Natural killer cell treated with Interleukin-12 subunit alpha and Interleukin-12 subunit beta and Interleukin-15 and Interleukin-18, amount 100 ng/mL, for 72 hours (primary cell): ENCODE data around the gene SDHB. TPM values are rescaled to one million over a fixed set of nuclear protein-coding genes. Genes with fewer than 3 reads are reported as not detected.

Source experiments
- ATAC-seq, 2 donors: fragments of 150-1000 bp; cut with Tn5 transposase in 1 of 2; sonication (Bioruptor Pico), chemical (Tn5 transposase) in 1 of 2; 2 replicates each; pipeline ENCODE4 v1.10.0; 2021
- DNase-seq: peaks from one replicate; pipeline ENCODE4 v3.0.0; 2022; ENCODE audit warnings: low spot score
- H3K27ac Mint-ChIP-seq, 2 donors: 1 replicate in 1 of 2; 2 replicates in 1 of 2; pipeline ENCODE4 v1.8.0; 2022; ENCODE audit warnings: mixed read lengths in 2 of 2, mild to moderate bottlenecking in 1 of 2, moderate library complexity in 1 of 2
- H3K27me3 Mint-ChIP-seq, 2 donors: 1 replicate in 1 of 2; 2 replicates in 1 of 2; pipeline ENCODE4 v1.8.0; 2022; ENCODE audit warnings: mixed read lengths in 2 of 2
- H3K36me3 Mint-ChIP-seq: one replicate; pipeline ENCODE4 v1.8.0; 2022; ENCODE audit warnings: mixed read lengths
- H3K4me1 Mint-ChIP-seq, 2 donors: 1 replicate in 1 of 2; 2 replicates in 1 of 2; pipeline ENCODE4 v1.8.0; 2022; ENCODE audit warnings: low read depth in 2 of 2, mixed read lengths in 2 of 2, mild to moderate bottlenecking in 1 of 2
- H3K4me3 Mint-ChIP-seq: one replicate; pipeline ENCODE4 v1.8.0; 2022; ENCODE audit warnings: mixed read lengths
- H3K9me3 Mint-ChIP-seq: 2 replicates; pipeline ENCODE4 v1.8.0; 2022; ENCODE audit warnings: mixed read lengths
- total RNA-seq, 2 donors: library from RNA; stranded (reverse); gene quantifications; one replicate each; pipeline ENCODE4 v1.2.3, GENCODE V29; 2022

Gene SDHB
- total RNA-seq = 100 to 1,000 TPM in 1 of 2 donors, 10 to 100 TPM in 1; 92.1 to 106 TPM

- Mint-ChIP-seq H3K27me3 (peaks cover 6 to 8% of the 10 kb centered on the region in 2 donors), H3K4me1 (peaks cover 20 to 27% of the 10 kb centered on the region in 2 donors), H3K36me3 (peaks cover 6% of the 10 kb centered on the region), H3K27ac (peak within 1 kb of the TSS; percentile 89 to 96), H3K9me3 (no peaks in the 10 kb centered on the region), H3K4me3 (peak within 1 kb of the TSS; percentile 99)
- ATAC-seq (peak; percentile 100), DNase-seq (peak; percentile 99)
These were observed at the start of gene SDHB for GRCh38 chr1:17053685-17054410. Gene SDHB, minus strand, starts transcription at chr1:17054032. Its CDS starts 13 bp downstream, at chr1:17054019.

- Mint-ChIP-seq H3K4me3 (no peak overlapping the region), H3K27ac (no peak overlapping the region), H3K4me1 (peaks cover 0 to 9% of the 10 kb centered on the region in 2 donors), H3K27me3 (peaks cover 3 to 14% of the 10 kb centered on the region in 2 donors), H3K36me3 (no peaks in the 10 kb centered on the region), H3K9me3 (no peaks in the 10 kb centered on the region)
- DNase-seq = no peak
- no peak for ATAC-seq
These were observed 48.4 kb upstream of the SDHB start for GRCh38 chr1:17102232-17102631.

- Mint-ChIP-seq H3K4me3 (no peak overlapping the region), H3K36me3 (no peaks in the 10 kb centered on the region), H3K27me3 (peaks cover 2 to 5% of the 10 kb centered on the region in 2 donors), H3K4me1 (peaks cover 0 to 9% of the 10 kb centered on the region in 2 donors), H3K27ac (no peak overlapping the region), H3K9me3 (no peaks in the 10 kb centered on the region)
- DNase-seq = no peak
- no peak for ATAC-seq
These were observed 47.4 kb upstream of the SDHB start for GRCh38 chr1:17101261-17101660.

GRCh38 chr1:17099616-17100340 lies 45.9 kb upstream of the SDHB start:
- Mint-ChIP-seq H3K36me3 (no peaks in the 10 kb centered on the region), H3K4me1 (peaks cover 0 to 9% of the 10 kb centered on the region in 2 donors), H3K9me3 (no peaks in the 10 kb centered on the region), H3K27me3 (peaks cover 3 to 6% of the 10 kb centered on the region in 2 donors), H3K4me3 (no peak overlapping the region), H3K27ac (peak overlapping the region in 1 of 2 donors; percentile 41)
- ATAC-seq = no peak
- no peak for DNase-seq

DNA sequence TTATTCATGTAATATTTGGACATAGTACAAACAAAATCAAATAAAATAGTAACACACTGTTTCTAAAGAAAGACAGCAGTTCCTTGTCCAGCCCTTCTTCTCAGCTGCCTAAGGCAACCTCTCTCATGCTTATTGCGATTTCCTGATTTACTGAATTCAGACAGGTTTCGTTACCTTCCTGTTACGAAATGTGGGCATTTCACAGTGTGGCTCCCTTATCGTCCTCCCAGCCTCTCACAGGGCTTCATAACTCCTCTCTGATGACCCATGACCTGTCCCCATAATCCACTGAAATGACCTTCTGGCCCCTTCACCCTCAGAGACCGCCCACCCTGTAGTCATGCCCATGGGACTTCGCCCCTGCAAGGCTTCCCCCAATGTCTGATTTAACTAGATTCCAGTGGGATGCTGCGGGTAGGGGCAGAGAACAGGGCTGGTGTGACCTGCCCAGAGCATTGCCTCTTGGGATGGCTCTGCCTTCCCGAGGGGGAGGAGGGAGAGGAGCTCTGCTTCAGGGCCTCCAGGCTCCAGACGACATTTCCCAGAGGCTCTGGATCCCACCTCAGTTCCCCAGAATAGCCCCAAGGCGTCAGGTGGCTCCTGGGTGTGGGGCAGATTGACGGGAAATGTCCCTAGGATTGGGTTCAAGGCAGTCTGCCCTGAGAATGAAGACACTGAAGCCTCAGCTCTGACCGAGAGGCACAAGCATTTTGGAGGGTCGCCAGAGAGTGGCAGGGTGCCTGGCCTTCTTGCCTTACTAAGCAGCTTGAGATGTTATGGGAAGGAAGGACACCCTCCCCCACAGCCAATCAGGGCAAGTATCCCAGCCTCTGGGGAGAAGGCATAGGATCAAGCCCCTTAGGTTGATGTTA lies 44.9 kb upstream of the SDHB start:
- no peak for DNase-seq
- ATAC-seq = peak; percentile 49 to 58
- Mint-ChIP-seq H3K36me3 (no peaks in the 10 kb centered on the region), H3K4me1 (peaks cover 0 to 9% of the 10 kb centered on the region in 2 donors), H3K27me3 (peaks cover 3 to 6% of the 10 kb centered on the region in 2 donors), H3K4me3 (no peak overlapping the region), H3K27ac (peak overlapping the region in 1 of 2 donors; percentile 72), H3K9me3 (no peaks in the 10 kb centered on the region)

DNA sequence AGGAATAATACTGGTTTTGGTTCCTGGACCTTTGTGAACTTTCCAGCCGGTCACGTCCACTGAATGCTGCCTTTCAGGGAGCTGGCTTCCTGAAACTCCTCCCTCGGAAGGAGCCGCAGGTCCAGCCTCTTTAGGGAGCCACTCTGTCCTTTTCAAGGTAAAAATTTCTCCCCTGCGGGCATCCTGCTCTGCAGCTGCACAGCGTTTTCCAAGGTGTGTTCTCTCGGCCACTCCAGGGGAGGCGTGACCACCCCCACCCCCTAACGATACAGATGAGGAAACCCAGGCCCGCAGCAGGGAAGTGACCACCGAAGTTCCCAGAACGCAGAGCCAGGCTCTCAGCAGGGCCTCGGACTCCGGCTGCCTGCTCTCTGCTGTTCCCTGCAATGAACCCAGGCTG lies 44.0 kb upstream of the SDHB start:
- no peak for DNase-seq
- no peaks in the 10 kb centered on the region for H3K36me3 Mint-ChIP-seq
- peaks cover 3 to 6% of the 10 kb centered on the region in 2 donors for H3K27me3 Mint-ChIP-seq

GRCh38 chr1:17097147-17097546 lies 43.3 kb upstream of the SDHB start:
- Mint-ChIP-seq H3K4me3 (no peak overlapping the region), H3K36me3 (no peaks in the 10 kb centered on the region), H3K27me3 (peaks cover 3 to 6% of the 10 kb centered on the region in 2 donors), H3K4me1 (peaks cover 0 to 9% of the 10 kb centered on the region in 2 donors), H3K27ac (no peak overlapping the region), H3K9me3 (no peaks in the 10 kb centered on the region)
- ATAC-seq = no peak
- no peak for DNase-seq

More for the DNA sequence above, 44.0 kb upstream of the SDHB start:
- no peaks in the 10 kb centered on the region for H3K9me3 Mint-ChIP-seq
- H3K4me1 Mint-ChIP-seq = peaks cover 0 to 9% of the 10 kb centered on the region in 2 donors
- no peak overlapping the region for H3K4me3 Mint-ChIP-seq
- no peak overlapping the region for H3K27ac Mint-ChIP-seq
- no peak for ATAC-seq

GRCh38 chr1:17096584-17096983 lies 42.8 kb upstream of the SDHB start:
- H3K4me3 Mint-ChIP-seq = no peak overlapping the region
- DNase-seq = no peak
- H3K4me1 Mint-ChIP-seq = peaks cover 0 to 9% of the 10 kb centered on the region in 2 donors

GRCh38 chr1:17095141-17095540 lies 41.3 kb upstream of the SDHB start:
- peaks cover 0 to 9% of the 10 kb centered on the region in 2 donors for H3K4me1 Mint-ChIP-seq
- H3K27ac Mint-ChIP-seq = no peak overlapping the region
- no peak for ATAC-seq
- H3K4me3 Mint-ChIP-seq = no peak overlapping the region
- peaks cover 6 to 7% of the 10 kb centered on the region in 2 donors for H3K27me3 Mint-ChIP-seq
- DNase-seq = no peak
- H3K36me3 Mint-ChIP-seq = no peaks in the 10 kb centered on the region
- no peaks in the 10 kb centered on the region for H3K9me3 Mint-ChIP-seq

More at GRCh38 chr1:17096584-17096983, 42.8 kb upstream of the SDHB start:
- no peak overlapping the region for H3K27ac Mint-ChIP-seq
- ATAC-seq = no peak
- H3K36me3 Mint-ChIP-seq = no peaks in the 10 kb centered on the region
- H3K27me3 Mint-ChIP-seq = peaks cover 4 to 6% of the 10 kb centered on the region in 2 donors
- no peaks in the 10 kb centered on the region for H3K9me3 Mint-ChIP-seq

DNA sequence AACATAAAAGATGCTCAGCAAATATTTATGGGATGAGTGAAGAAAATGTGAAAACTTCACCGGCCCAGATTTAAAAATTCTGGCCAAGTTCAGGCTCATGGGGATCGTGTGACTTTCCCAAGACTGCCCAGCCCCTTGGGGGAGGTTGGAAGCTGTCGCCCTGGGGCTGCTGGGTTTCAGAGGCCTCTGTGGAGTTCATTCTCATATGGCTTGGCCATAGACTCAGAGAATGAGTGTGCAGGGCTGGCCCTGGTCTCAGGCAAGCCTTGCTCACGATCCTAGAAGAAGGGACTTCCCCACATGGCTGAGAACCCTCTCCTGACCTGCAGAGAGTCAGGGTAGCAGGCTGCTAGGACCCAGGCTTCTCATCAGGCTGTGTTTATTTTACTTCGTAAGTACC lies 40.8 kb upstream of the SDHB start:
- ATAC-seq = no peak
- Mint-ChIP-seq H3K4me1 (peaks cover 0 to 6% of the 10 kb centered on the region in 2 donors), H3K36me3 (no peaks in the 10 kb centered on the region), H3K27me3 (peaks cover 6 to 7% of the 10 kb centered on the region in 2 donors), H3K27ac (no peak overlapping the region), H3K9me3 (no peaks in the 10 kb centered on the region), H3K4me3 (no peak overlapping the region)
- no peak for DNase-seq

DNA sequence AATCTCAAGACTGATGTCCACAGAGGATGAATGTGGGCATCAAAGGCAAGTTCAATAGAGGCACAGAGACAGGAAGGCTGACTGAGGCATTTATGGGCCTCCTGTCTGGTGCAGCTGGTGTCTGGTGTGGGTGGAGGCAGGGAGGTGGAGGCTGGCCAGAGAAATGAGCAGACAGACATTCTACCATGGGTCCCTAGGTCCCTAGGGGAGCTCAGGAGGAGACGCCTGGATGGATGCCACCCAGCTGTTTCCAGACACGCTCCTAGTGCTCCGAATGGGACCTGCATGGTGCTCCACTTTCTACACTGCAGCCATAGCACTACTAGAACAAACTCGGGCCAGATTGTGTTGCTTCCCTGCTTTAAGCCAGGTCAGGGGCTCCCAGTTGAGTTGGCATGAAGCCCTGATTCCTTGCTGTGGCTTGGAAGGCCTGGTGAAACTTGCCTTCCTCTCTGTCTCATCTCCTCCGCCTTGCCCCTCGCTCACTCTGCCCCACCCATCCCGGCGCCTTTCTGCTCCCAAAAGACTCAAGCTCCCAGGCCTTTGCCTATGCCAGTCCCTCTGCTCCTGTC lies 40.1 kb upstream of the SDHB start:
- H3K27ac Mint-ChIP-seq = no peak overlapping the region
- peaks cover 6 to 7% of the 10 kb centered on the region in 2 donors for H3K27me3 Mint-ChIP-seq
- H3K36me3 Mint-ChIP-seq = no peaks in the 10 kb centered on the region
- no peaks in the 10 kb centered on the region for H3K9me3 Mint-ChIP-seq
- no peak overlapping the region for H3K4me3 Mint-ChIP-seq
- H3K4me1 Mint-ChIP-seq = peaks cover 0 to 3% of the 10 kb centered on the region in 2 donors
- ATAC-seq (no peak), DNase-seq (no peak)

- no peak overlapping the region for H3K27ac Mint-ChIP-seq
- ATAC-seq = no peak
- H3K9me3 Mint-ChIP-seq = no peaks in the 10 kb centered on the region
- peaks cover 7 to 14% of the 10 kb centered on the region in 2 donors for H3K27me3 Mint-ChIP-seq
- H3K36me3 Mint-ChIP-seq = no peaks in the 10 kb centered on the region
- DNase-seq = no peak
- H3K4me1 Mint-ChIP-seq = no peaks in the 10 kb centered on the region
- no peak overlapping the region for H3K4me3 Mint-ChIP-seq
These were observed 37.4 kb upstream of the SDHB start for GRCh38 chr1:17091252-17091651.

GRCh38 chr1:17089506-17089905 lies 35.7 kb upstream of the SDHB start:
- DNase-seq = no peak
- H3K4me3 Mint-ChIP-seq = no peak overlapping the region
- no peak overlapping the region for H3K27ac Mint-ChIP-seq
- no peaks in the 10 kb centered on the region for H3K9me3 Mint-ChIP-seq
- peaks cover 0 to 4% of the 10 kb centered on the region in 2 donors for H3K4me1 Mint-ChIP-seq
- no peaks in the 10 kb centered on the region for H3K36me3 Mint-ChIP-seq
- H3K27me3 Mint-ChIP-seq = peaks cover 6 to 7% of the 10 kb centered on the region in 2 donors
- ATAC-seq = no peak
